ENCODE measurements around the gene SH3PXD2B. TPM values are rescaled to one million over a fixed set of nuclear protein-coding genes. Genes with fewer than 3 reads are reported as not detected.

Gene SH3PXD2B
- total and polyA plus RNA-seq, 10 of the 15 experiments (the other 5 are each of a cell fraction or from before 2014, with no cell fraction given): 0.05 to 1.6 (median 0.57) TPM

GRCh38 chr5:172424111-172424490 is 30.2 kb downstream of the SH3PXD2B start (continued):
- TF ChIP-seq CEBPZ (IDR thresholded peaks at IDR 0.05; ENCODE audit: low read depth, low read length) (no peak), ZBTB11 (CRISPR knock-in tag; IDR thresholded peaks at IDR 0.05) (no peak), E2F8 (IDR thresholded peaks at IDR 0.05; ENCODE audit: low read depth, partially characterized antibody) (no peak), YY1 (IDR thresholded peaks at IDR 0.05; ENCODE audit: low read depth, low read length) (no peak), CHD2 (IDR thresholded peaks at IDR 0.05; ENCODE audit: borderline replicate concordance, low read depth, low read length) (no peak)

Measured in GM12878 (cell line).